Small intestine (tissue), 7 donors: ENCODE measurements around the gene POU2F2. TPM values are rescaled to one million over a fixed set of nuclear protein-coding genes. Genes with fewer than 3 reads are reported as not detected.

Experiments
- DNase-seq, 2 donors: peaks; one replicate each; pipeline versions ENCODE4 v3.0.0 to v3.0.0-alpha.2; 2013
- FAIRE-seq: peaks from 2 replicates; lab custom pipeline; 2012; peaks lifted over from hg19 to GRCh38; lab: Jason Lieb, UNC
- H3K27ac ChIP-seq, 3 donors: one replicate each; pipeline ENCODE4 v1.5.1; 2013; ENCODE audit warnings: low read length in 2 of 3, mild to moderate bottlenecking in 2 of 3, control low read depth in 1 of 3, inconsistent platforms in 1 of 3, low read depth in 1 of 3, moderate library complexity in 1 of 3
- H3K27me3 ChIP-seq, 3 donors: one replicate each; pipeline ENCODE4 v1.6.1; 2013; ENCODE audit warnings: low read length in 3 of 3, inconsistent platforms in 1 of 3; ENCODE audit not compliant: control insufficient read depth in 3 of 3, insufficient read depth in 3 of 3
- H3K36me3 ChIP-seq, 3 donors: one replicate each; pipeline ENCODE4 v1.6.1; 2013; ENCODE audit warnings: low read length in 3 of 3, inconsistent platforms in 1 of 3, low read depth in 1 of 3, mild to moderate bottlenecking in 1 of 3, moderate library complexity in 1 of 3; ENCODE audit not compliant: control insufficient read depth in 3 of 3, insufficient read depth in 2 of 3
- H3K4me1 ChIP-seq, 3 donors: one replicate each; pipeline ENCODE4 v1.6.1; 2013; ENCODE audit warnings: low read length in 2 of 3, inconsistent platforms in 1 of 3, low read depth in 1 of 3, mild to moderate bottlenecking in 1 of 3, moderate library complexity in 1 of 3; ENCODE audit not compliant: control insufficient read depth in 3 of 3, insufficient read depth in 2 of 3
- H3K4me3 ChIP-seq, 3 donors: one replicate each; pipeline ENCODE4 v1.5.1; 2013; ENCODE audit warnings: low read length in 3 of 3, control low read depth in 1 of 3, inconsistent platforms in 1 of 3, low read depth in 1 of 3, mild to moderate bottlenecking in 1 of 3, moderate library complexity in 1 of 3
- H3K9me3 ChIP-seq, 2 donors: one replicate each; pipeline ENCODE4 v1.6.1; 2013; ENCODE audit warnings: low read depth in 1 of 2, low read length in 1 of 2; ENCODE audit not compliant: control insufficient read depth in 2 of 2, insufficient read depth in 1 of 2
- WGBS, 3 donors: extraction: QIAGEN DNeasy Blood & Tissue Kit; methylation state at CpG; one replicate each; pipeline ENCODE4 v1.1.7; 2013; 5-methylcytosine and 5-hydroxymethylcytosine counted together
- polyA plus RNA-seq, 4 donors: library from polyadenylated mRNA; stranded (reverse) in 3 of 4; unstranded in 1 of 4; fragments of 200-250 nt in 3 of 4; fragments of 120-200 nt in 1 of 4; gene quantifications; one replicate each; pipeline versions ENCODE4 v1.2.1 to v1.2.3, GENCODE V29; 2013
- donor health status: healthy with polysubstance abuse.
- donor health status: control.
- donor health status: control.
- donor health status: Bipolar disorder and iron deficiency.
- donor health status: healthy.

POU2F2 gene
- polyA plus RNA-seq, 4 donors = 0.45 to 2.7 (median 1.9) TPM

DNA sequence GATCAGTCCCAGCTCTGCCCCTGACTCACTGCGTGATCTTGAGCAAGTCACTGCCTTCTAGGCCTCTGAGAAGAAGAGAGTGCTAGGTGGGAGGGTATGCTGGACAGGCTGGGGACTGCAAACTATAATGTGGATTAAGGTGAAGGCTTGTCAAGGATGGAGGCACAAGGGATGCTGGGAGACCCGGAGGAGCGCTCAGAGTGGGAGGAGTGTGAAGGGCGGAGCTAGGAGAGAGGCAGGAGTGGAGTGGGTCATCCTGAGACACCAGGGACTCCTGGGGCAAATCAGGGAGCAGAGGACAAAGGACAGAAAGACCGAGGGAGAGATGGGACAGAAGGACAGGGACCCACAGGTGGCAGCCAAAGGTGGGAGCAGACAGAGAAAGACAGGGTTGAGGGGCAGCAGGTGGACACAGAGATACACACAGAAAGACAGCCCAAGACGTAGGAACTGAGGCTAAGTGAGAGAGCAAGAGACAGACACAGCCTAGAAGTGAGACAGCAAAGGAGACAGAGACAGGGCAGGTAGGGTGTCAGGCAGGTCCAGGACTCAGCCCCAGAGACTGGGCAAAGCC is 64.8 kb downstream of the POU2F2 start:
- Histone ChIP-seq H3K4me3 (no peak overlapping the region), H3K27me3 (peaks cover 0 to 40% (median 12%) of the 10 kb centered on the region in 3 donors), H3K27ac (no peak overlapping the region), H3K4me1 (no peaks in the 10 kb centered on the region), H3K9me3 (no peaks in the 10 kb centered on the region), H3K36me3 (no peaks in the 10 kb centered on the region)
- DNase-seq (no peak), FAIRE-seq (no peak)
- WGBS, 3 donors = 48 to 71% (median 52%) methylated on average over 6 of the region's 6 CpGs

DNA sequence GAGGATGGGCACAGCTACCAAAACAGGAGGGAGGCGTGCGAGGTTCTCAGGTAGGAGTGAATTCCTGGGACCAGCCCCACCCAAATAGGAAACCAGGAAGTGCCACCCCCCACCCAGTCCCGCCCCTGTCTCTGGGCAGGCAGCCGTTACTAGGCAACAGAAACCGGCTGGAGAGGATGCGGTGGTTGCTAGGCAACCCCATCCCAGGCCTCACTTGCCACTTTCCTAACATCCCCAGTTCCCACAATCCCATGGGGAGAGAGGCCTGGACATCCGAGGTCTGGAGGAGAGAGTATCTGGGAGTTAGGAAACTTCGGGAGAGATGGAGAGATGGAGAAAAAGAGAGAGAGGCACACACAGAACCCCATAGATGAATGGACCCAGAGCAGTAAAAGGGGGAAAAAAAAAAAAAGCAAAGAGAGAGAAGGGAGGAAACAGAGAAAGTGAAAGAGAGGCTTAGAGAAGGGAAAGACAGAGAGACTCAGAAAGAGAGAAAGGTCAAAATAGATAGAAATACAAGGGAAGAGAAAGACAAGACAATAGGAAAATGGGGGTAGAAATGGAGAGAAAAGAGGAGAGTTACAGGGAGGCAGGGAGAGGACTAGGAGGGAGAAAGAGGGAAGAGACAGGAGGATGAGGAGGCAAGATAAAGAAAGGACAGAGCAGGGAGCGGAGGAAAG is 66.0 kb downstream of the POU2F2 start:
- H3K27ac ChIP-seq = no peak overlapping the region
- H3K27me3 ChIP-seq = peaks cover 0 to 40% (median 12%) of the 10 kb centered on the region in 3 donors
- H3K36me3 ChIP-seq = no peaks in the 10 kb centered on the region
- FAIRE-seq (no peak), DNase-seq (peak in 1 of 2 donors; percentile 23)
- H3K4me3 ChIP-seq = no peak overlapping the region
- no peaks in the 10 kb centered on the region for H3K9me3 ChIP-seq
- WGBS, 3 donors = 24 to 46% (median 26%) methylated on average over 8 to 9 of the region's 9 CpGs
- H3K4me1 ChIP-seq = no peaks in the 10 kb centered on the region

DNA sequence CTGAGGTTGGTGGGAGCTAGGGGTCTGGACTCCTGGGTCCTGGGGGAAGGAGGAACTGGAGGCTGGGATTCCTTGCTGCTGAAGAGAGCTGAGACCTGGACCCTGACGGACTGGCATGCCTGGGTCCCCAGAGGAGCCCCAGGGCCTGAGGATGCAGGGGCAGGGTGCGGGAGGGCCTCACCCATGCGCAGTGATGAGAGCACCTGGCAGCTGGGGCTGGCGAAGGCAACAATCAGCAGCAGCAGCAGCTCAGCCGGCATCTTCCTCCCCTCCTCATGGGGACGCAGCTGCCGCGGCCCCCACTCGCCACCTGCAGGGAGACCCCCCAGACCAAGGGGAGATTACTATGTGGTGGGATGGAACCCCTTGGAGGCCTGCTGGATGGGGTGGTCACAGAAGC is 66.7 kb downstream of the POU2F2 start:
- Histone ChIP-seq H3K4me3 (no peak overlapping the region), H3K4me1 (no peaks in the 10 kb centered on the region), H3K27ac (no peak overlapping the region), H3K27me3 (peaks cover 0 to 33% (median 12%) of the 10 kb centered on the region in 3 donors), H3K9me3 (no peaks in the 10 kb centered on the region), H3K36me3 (no peaks in the 10 kb centered on the region)
- DNase-seq (no peak), FAIRE-seq (no peak)
- 87 to 93% (median 92%) methylated on average over 9 of the region's 9 CpGs for WGBS, 3 donors

DNA sequence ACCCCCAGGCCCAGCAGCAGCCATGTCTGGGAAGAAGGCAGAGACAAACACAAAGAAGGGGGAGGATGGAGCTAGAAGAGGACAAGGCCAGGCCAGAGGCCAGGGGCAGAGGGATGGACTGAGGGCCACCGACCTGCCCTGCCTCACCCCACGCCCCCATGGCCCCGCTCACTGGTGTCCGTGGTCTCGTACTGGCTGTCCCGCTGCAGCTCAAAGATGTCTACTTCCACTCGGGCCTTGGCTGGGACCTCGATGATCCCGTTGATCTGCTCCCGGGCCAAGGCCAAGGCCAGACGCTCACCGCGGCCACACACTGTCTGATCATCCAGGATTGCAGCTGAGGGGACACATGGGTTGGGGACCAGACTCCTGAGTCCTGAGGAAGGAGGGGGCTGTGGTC is 67.2 kb downstream of the POU2F2 start:
- FAIRE-seq (no peak), DNase-seq (no peak)
- Histone ChIP-seq H3K27me3 (peaks cover 0 to 29% (median 12%) of the 10 kb centered on the region in 3 donors), H3K36me3 (no peaks in the 10 kb centered on the region), H3K4me1 (no peaks in the 10 kb centered on the region), H3K9me3 (no peaks in the 10 kb centered on the region), H3K4me3 (no peak overlapping the region), H3K27ac (no peak overlapping the region)
- 86 to 90% (median 86%) methylated on average over 13 of the region's 13 CpGs for WGBS, 3 donors

DNA sequence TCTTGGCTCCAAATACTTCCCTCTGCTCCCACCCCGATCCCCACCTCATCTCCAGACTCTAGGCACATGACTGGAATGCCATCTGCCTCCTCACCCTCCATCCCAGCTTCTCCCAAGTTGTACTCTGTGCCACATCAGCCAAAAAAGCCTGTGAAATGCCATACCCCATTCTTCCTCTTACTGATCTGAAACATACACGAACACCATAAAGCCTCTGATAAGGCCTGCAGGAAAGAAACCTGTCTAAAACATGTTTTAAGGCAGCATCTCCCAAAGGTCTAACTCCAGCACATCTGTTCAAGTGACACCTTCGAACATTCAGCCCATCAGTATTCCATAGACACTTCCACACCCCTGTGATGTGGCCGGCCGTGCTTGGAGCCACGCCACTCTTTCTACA is 67.8 kb downstream of the POU2F2 start:
- H3K4me3 ChIP-seq = no peak overlapping the region
- H3K36me3 ChIP-seq = no peaks in the 10 kb centered on the region
- WGBS, 3 donors = 80 to 84% (median 82%) methylated on average over 6 of the region's 6 CpGs
- FAIRE-seq (no peak), DNase-seq (no peak)
- no peaks in the 10 kb centered on the region for H3K4me1 ChIP-seq
- H3K27me3 ChIP-seq = peaks cover 0 to 23% (median 12%) of the 10 kb centered on the region in 3 donors
- H3K27ac ChIP-seq = no peak overlapping the region
- no peaks in the 10 kb centered on the region for H3K9me3 ChIP-seq

DNA sequence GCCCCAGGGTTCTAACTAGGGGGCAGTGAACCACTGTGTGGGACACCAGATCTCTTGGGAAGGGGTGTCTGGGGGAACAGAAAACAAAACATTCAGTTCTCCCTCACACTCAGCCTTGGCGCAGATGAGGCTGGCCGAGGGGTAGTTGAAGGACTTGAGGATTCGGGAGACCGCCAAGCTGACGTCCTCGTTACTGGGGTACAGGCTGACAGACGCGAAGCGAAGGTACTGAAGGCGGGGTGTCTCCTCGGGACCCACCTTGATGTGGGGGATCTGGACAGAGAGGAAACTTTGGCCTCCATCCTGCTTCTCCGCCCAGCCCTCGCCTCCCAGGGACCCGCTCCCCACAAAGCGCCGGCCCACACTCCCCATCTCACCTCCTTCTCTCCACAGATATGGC is 69.9 kb downstream of the POU2F2 start:
- Histone ChIP-seq H3K36me3 (no peaks in the 10 kb centered on the region), H3K9me3 (no peaks in the 10 kb centered on the region), H3K4me1 (no peaks in the 10 kb centered on the region), H3K27me3 (peaks cover 0 to 4% (median 2%) of the 10 kb centered on the region in 3 donors), H3K4me3 (no peak overlapping the region), H3K27ac (no peak overlapping the region)
- DNase-seq (no peak), FAIRE-seq (no peak)
- WGBS, 3 donors = 94 to 97% (median 95%) methylated on average over 16 of the region's 16 CpGs

DNA sequence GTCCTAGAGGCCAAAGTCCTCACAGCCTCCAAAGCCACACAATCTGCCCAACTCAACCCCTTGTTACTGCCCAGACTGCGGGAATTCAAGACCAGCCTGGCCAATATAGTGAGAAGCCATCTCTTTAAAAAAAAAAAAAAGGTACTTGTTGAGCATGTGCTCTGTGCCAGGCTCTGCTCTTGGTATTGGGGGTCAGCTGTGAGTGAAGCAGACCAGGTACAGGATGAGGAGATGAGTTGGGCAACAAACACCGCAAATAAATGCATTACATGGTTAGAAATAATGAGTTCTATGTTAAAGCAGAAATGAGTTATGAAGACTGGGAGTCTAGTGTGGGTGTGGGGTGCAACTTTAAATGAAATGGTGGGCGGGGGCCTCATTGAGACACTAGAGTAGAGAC is 72.1 kb downstream of the POU2F2 start:
- Histone ChIP-seq H3K27ac (no peak overlapping the region), H3K27me3 (no peaks in the 10 kb centered on the region), H3K36me3 (no peaks in the 10 kb centered on the region), H3K9me3 (no peaks in the 10 kb centered on the region), H3K4me1 (no peaks in the 10 kb centered on the region), H3K4me3 (no peak overlapping the region)
- WGBS, 3 donors = 70 to 88% (median 77%) methylated on average over 3 of the region's 3 CpGs
- FAIRE-seq (no peak), DNase-seq (no peak)

DNA sequence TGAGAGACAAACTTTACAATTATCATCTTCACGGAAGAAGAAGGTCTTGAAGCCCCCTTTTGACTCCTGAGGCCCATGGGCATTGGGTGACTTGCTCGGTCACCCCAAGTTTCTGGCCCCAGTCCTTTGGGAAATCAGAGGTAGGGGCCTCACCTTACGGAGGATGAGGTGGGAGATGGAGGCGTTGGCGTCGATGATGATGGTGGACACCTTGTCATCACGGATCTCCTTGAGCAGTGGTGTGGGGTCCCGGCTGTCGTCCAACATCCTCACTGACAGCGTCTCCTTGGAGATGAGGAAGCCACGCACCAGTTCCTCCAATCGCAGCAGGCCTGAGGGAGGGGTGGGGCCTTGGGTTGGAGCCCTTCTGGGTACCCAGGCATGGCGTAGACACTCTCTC is 73.0 kb downstream of the POU2F2 start:
- no peaks in the 10 kb centered on the region for H3K4me1 ChIP-seq
- peaks cover 0 to 2% (median 0%) of the 10 kb centered on the region in 3 donors for H3K36me3 ChIP-seq
- no peak overlapping the region for H3K4me3 ChIP-seq
- H3K27ac ChIP-seq = no peak overlapping the region
- no peaks in the 10 kb centered on the region for H3K9me3 ChIP-seq
- FAIRE-seq (no peak), DNase-seq (no peak)
- H3K27me3 ChIP-seq = no peaks in the 10 kb centered on the region
- WGBS, 3 donors = 88 to 97% (median 94%) methylated on average over 13 of the region's 13 CpGs
